Sigmoid colon (tissue), 7 donors: ENCODE data around the gene ABCA10. TPM values are rescaled to one million over a fixed set of nuclear protein-coding genes. Genes with fewer than 3 reads are reported as not detected.
A peak's percentile ranks its signal among the peaks of the same experiment; 100 is the strongest.

ENCODE experiments used
- DNase-seq: peaks from one replicate; pipeline ENCODE4 v3.0.0-alpha.2; 2019
- H3K27ac ChIP-seq, 4 donors: fragments of 200-600 bp; sonication (generic); one replicate each; pipeline ENCODE4 v1.5.1; 2016 to 2019; ENCODE audit warnings: mild to moderate bottlenecking in 1 of 4
- H3K27me3 ChIP-seq, 3 donors: fragments of 200-600 bp; sonication (generic); one replicate each; pipeline ENCODE4 v1.5.1; 2019; ENCODE audit warnings: mild to moderate bottlenecking in 1 of 3
- H3K36me3 ChIP-seq, 4 donors: fragments of 200-600 bp; sonication (generic); one replicate each; pipeline ENCODE4 v1.5.1; 2016 to 2019
- H3K4me1 ChIP-seq, 4 donors: fragments of 200-600 bp; sonication (generic); one replicate each; pipeline ENCODE4 v1.5.1; 2017 to 2019
- H3K4me3 ChIP-seq, 4 donors: fragments of 200-600 bp; sonication (generic); one replicate each; pipeline ENCODE4 v1.5.1; 2017 to 2019; ENCODE audit warnings: mild to moderate bottlenecking in 2 of 4, moderate library complexity in 1 of 4
- H3K9me3 ChIP-seq, 4 donors: fragments of 200-600 bp in 3 of 4; sonication (generic) in 3 of 4; one replicate each; pipeline versions ENCODE4 v1.5.1 to v1.6.1; 2013 to 2019
- CTCF ChIP-seq, 4 experiments: fragments of 450-650 bp in 3 of 4; fragments of 200-600 bp in 1 of 4; IDR thresholded peaks; one replicate each; pipeline ENCODE4 v1.5.1; 2016 to 2019; ENCODE audit warnings: antibody characterized with exemption in 4 of 4, mild to moderate bottlenecking in 3 of 4, moderate library complexity in 2 of 4
- EP300 ChIP-seq, 4 donors: sonication (generic); formaldehyde crosslinking; IDR thresholded peaks; one replicate each; pipeline ENCODE4 v1.6.1; 2017; ENCODE audit warnings: antibody characterized with exemption in 4 of 4
- POLR2A ChIP-seq, 2 donors: fragments of 450-650 bp; IDR thresholded peaks; one replicate each; pipeline ENCODE4 v1.6.1; 2016; ENCODE audit warnings: antibody characterized with exemption in 2 of 2, mild to moderate bottlenecking in 2 of 2, moderate library complexity in 2 of 2
- POLR2AphosphoS5 ChIP-seq, 4 donors: sonication (generic); formaldehyde crosslinking; IDR thresholded peaks; one replicate each; pipeline ENCODE4 v1.6.1; 2017; ENCODE audit warnings: antibody characterized with exemption in 4 of 4
- WGBS, 2 donors: extraction: QIAGEN DNeasy Blood & Tissue Kit; methylation state at CpG; one replicate each; pipeline ENCODE4 v1.1.7; 2013; 5-methylcytosine and 5-hydroxymethylcytosine counted together
- intact Hi-C: fragments of 100-400 bp; cut with DNase I; formaldehyde crosslinking; loops from one replicate; pipeline ENCODE4 v1.15.1; 2023
- polyA plus RNA-seq, 3 donors: library from polyadenylated mRNA; stranded (reverse); fragments of 200-250 nt; gene quantifications; one replicate each; pipeline ENCODE4 v1.2.3, GENCODE V29; 2013
- total RNA-seq, 4 donors: library from RNA; depleted of rRNA; stranded (reverse); fragments of >200 nt; gene quantifications; one replicate each; pipeline ENCODE4 v1.1.0, GENCODE V29; 2016
- donor health status: healthy with polysubstance abuse.
- donor health status: Bipolar disorder and iron deficiency.
- donor health status: healthy.

ABCA10 gene
- total and polyA plus RNA-seq, 7 donors = 0.46 to 12.0 (median 1.9) TPM

GRCh38 chr17:69141431-69142174 is 87.0 kb downstream of the ABCA10 start, which contains the start of gene ABCA6:
TSS of gene ABCA6 (minus strand) at chr17:69141895. CDS start at chr17:69140703, 1,192 bp downstream.
- no peak for DNase-seq
- peak within 1 kb of the TSS; percentile 18 to 39 (median 25) for H3K4me3 ChIP-seq
- no peaks in the 10 kb centered on the region for H3K9me3 ChIP-seq
- H3K4me1 ChIP-seq = no peaks in the 10 kb centered on the region
- H3K27me3 ChIP-seq = no peaks in the 10 kb centered on the region
- TF ChIP-seq CTCF (IDR thresholded peaks at IDR 0.05) = no peak
- no peak for TF ChIP-seq POLR2A (IDR thresholded peaks at IDR 0.05)
- TF ChIP-seq EP300 (IDR thresholded peaks at IDR 0.05) = no peak
- TF ChIP-seq POLR2AphosphoS5 (IDR thresholded peaks at IDR 0.05) = no peak
- peak within 1 kb of the TSS; percentile 35 to 73 (median 51) for H3K27ac ChIP-seq
- peaks cover 0 to 8% (median 0%) of the 10 kb centered on the region in 4 donors for H3K36me3 ChIP-seq
- intact Hi-C loops = no loop called here
- 25 to 53% methylated on average over 4 of the region's 4 CpGs for WGBS, 2 donors

- H3K36me3 ChIP-seq = peaks cover 0 to 42% (median 0%) of the 10 kb centered on the region in 4 donors
- H3K27ac ChIP-seq = no peak overlapping the region
- no peaks in the 10 kb centered on the region for H3K4me1 ChIP-seq
- DNase-seq = no peak
- no peaks in the 10 kb centered on the region for H3K9me3 ChIP-seq
- no peak for TF ChIP-seq POLR2AphosphoS5 (IDR thresholded peaks at IDR 0.05)
- TF ChIP-seq POLR2A (IDR thresholded peaks at IDR 0.05) = no peak
- no peak for TF ChIP-seq EP300 (IDR thresholded peaks at IDR 0.05)
- no peak for TF ChIP-seq CTCF (IDR thresholded peaks at IDR 0.05)
- no peak overlapping the region for H3K4me3 ChIP-seq
- H3K27me3 ChIP-seq = no peaks in the 10 kb centered on the region
- intact Hi-C loops = no loop called here
- WGBS, 2 donors = 51 to 82% methylated on average over 3 of the region's 3 CpGs
These were observed 94.5 kb downstream of the ABCA10 start for GRCh38 chr17:69134112-69134511.

- no peak overlapping the region for H3K4me3 ChIP-seq
- no peaks in the 10 kb centered on the region for H3K27me3 ChIP-seq
- WGBS, 2 donors = 59 to 85% methylated on average over 6 of the region's 6 CpGs
- intact Hi-C loops = no loop called here
- no peak overlapping the region for H3K27ac ChIP-seq
- H3K9me3 ChIP-seq = no peaks in the 10 kb centered on the region
- H3K36me3 ChIP-seq = peaks cover 0 to 27% (median 0%) of the 10 kb centered on the region in 4 donors
- no peak for DNase-seq
- TF ChIP-seq CTCF (IDR thresholded peaks at IDR 0.05) (no peak), POLR2AphosphoS5 (IDR thresholded peaks at IDR 0.05) (no peak), POLR2A (IDR thresholded peaks at IDR 0.05) (no peak), EP300 (IDR thresholded peaks at IDR 0.05) (no peak)
- H3K4me1 ChIP-seq = no peaks in the 10 kb centered on the region
These were observed 97.9 kb downstream of the ABCA10 start for GRCh38 chr17:69130627-69131296.

- no peaks in the 10 kb centered on the region for H3K9me3 ChIP-seq
- WGBS, 2 donors = 88% methylated on average over 1 of the region's 1 CpG
- no peak for TF ChIP-seq CTCF (IDR thresholded peaks at IDR 0.05)
- TF ChIP-seq EP300 (IDR thresholded peaks at IDR 0.05) = no peak
- TF ChIP-seq POLR2AphosphoS5 (IDR thresholded peaks at IDR 0.05) = no peak
- intact Hi-C loops = no loop called here
- no peaks in the 10 kb centered on the region for H3K27me3 ChIP-seq
- no peak overlapping the region for H3K4me3 ChIP-seq
- no peak for DNase-seq
- peaks cover 0 to 4% (median 0%) of the 10 kb centered on the region in 4 donors for H3K36me3 ChIP-seq
- no peak overlapping the region for H3K27ac ChIP-seq
- H3K4me1 ChIP-seq = no peaks in the 10 kb centered on the region
These were observed 105.0 kb downstream of the ABCA10 start for GRCh38 chr17:69123626-69124025.
